ENCODE results near the gene IL21R.
A peak's percentile ranks its signal among the peaks of the same experiment; 100 is the strongest.

Gene IL21R

DNA sequence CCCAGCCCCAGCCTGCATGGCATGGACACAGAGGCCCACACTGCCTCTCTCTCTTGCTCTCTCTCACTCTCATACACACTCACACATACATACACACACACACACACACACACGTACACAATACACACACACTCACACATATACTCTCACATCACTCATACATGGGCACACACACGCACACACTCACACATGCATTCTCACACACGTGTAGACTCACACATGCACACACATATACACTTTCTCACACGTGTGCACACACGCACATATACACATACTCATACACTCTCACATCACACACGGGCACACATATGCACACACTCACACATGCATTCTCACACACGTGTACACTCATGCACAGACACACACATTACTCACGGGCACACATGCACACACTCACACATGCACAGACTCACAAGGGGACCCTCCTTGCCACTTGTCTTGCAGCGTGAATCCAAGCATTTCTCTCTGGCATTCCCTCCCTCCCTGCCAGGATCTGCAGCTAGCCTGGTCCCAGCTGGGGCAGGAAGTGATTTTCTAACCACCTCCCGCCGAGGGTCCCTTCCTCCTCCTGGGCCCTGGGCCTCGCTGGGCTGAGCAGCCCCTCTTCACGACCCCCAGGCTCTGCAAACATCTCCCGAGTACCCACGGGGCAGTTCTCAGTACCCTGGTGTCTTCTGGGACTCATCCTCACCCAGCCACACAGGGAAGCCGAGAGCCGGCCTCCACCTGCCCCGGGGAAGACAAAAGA is 37.5 kb downstream of the IL21R start:
- TF ChIP-seq, protein P1, sequence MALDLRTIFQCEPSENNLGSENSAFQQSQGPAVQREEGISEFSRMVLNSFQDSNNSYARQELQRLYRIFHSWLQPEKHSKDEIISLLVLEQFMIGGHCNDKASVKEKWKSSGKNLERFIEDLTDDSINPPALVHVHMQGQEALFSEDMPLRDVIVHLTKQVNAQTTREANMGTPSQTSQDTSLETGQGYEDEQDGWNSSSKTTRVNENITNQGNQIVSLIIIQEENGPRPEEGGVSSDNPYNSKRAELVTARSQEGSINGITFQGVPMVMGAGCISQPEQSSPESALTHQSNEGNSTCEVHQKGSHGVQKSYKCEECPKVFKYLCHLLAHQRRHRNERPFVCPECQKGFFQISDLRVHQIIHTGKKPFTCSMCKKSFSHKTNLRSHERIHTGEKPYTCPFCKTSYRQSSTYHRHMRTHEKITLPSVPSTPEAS (tag by site-specific recombination; IDR thresholded peaks at IDR 0.05) = peak; percentile 83
- TF ChIP-seq ZNF239 (tag by site-specific recombination; IDR thresholded peaks at IDR 0.05) = no peak
- TF ChIP-seq, protein P2, sequence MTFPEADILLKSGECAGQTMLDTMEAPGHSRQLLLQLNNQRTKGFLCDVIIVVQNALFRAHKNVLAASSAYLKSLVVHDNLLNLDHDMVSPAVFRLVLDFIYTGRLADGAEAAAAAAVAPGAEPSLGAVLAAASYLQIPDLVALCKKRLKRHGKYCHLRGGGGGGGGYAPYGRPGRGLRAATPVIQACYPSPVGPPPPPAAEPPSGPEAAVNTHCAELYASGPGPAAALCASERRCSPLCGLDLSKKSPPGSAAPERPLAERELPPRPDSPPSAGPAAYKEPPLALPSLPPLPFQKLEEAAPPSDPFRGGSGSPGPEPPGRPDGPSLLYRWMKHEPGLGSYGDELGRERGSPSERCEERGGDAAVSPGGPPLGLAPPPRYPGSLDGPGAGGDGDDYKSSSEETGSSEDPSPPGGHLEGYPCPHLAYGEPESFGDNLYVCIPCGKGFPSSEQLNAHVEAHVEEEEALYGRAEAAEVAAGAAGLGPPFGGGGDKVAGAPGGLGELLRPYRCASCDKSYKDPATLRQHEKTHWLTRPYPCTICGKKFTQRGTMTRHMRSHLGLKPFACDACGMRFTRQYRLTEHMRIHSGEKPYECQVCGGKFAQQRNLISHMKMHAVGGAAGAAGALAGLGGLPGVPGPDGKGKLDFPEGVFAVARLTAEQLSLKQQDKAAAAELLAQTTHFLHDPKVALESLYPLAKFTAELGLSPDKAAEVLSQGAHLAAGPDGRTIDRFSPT (tag by site-specific recombination; IDR thresholded peaks at IDR 0.05) = no peak
- no peaks in the 10 kb centered on the region for H3K9me3 ChIP-seq (ENCODE audit: control insufficient read depth, insufficient read depth, low read depth, low read length)
- no peaks in the 10 kb centered on the region for H3K4me1 ChIP-seq (ENCODE audit: control insufficient read depth, insufficient read depth, low read length)
- H3K27ac ChIP-seq (ENCODE audit: extremely low read depth, low read depth, low read length) = no peak overlapping the region
- H3K4me3 ChIP-seq (ENCODE audit: low read depth, low read length) = no peak overlapping the region
- no peaks in the 10 kb centered on the region for H3K36me3 ChIP-seq (ENCODE audit: control insufficient read depth in 2 of 2, insufficient read depth in 1 of 2, low read length in 2 of 2)
- ChIA-PET CTCF (no interaction called here), POLR2A (interaction anchor here (1.5 kb wide), 1 partner anchor 236 kb away, joined by 3 read pairs; the partner anchor contains the start of gene KDM8)

DNA sequence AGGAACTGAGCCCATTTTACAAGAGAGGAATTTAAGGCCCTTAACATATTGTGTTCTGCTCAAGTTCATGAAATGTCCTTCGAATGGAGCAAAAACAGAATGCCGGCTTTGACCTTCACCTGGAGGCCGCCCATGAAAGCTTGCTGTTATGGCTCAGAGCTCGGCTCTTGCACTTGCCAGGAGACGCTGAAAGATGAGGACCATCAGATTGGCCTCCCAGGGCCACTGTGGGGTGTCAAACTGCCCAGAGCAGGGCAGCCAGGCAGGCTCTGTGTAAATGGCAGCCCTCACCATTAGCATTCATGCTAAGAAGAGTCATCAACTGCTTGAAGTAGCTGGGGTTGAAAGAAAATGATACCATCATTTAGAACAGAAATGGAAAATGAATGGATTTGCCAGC is 39.3 kb downstream of the IL21R start:
- Histone ChIP-seq H3K27ac (ENCODE audit: extremely low read depth, low read depth, low read length) (no peak overlapping the region), H3K4me3 (ENCODE audit: low read depth, low read length) (no peak overlapping the region), H3K9me3 (ENCODE audit: control insufficient read depth, insufficient read depth, low read depth, low read length) (no peaks in the 10 kb centered on the region), H3K4me1 (ENCODE audit: control insufficient read depth, insufficient read depth, low read length) (no peaks in the 10 kb centered on the region), H3K36me3 (ENCODE audit: control insufficient read depth in 2 of 2, insufficient read depth in 1 of 2, low read length in 2 of 2) (no peaks in the 10 kb centered on the region)
- TF ChIP-seq, protein P3, sequence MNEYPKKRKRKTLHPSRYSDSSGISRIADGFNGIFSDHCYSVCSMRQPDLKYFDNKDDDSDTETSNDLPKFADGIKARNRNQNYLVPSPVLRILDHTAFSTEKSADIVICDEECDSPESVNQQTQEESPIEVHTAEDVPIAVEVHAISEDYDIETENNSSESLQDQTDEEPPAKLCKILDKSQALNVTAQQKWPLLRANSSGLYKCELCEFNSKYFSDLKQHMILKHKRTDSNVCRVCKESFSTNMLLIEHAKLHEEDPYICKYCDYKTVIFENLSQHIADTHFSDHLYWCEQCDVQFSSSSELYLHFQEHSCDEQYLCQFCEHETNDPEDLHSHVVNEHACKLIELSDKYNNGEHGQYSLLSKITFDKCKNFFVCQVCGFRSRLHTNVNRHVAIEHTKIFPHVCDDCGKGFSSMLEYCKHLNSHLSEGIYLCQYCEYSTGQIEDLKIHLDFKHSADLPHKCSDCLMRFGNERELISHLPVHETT (tag by site-specific recombination; IDR thresholded peaks at IDR 0.05) = no peak
- TF ChIP-seq ZNF16 (tag by site-specific recombination; IDR thresholded peaks at IDR 0.05; ENCODE audit: low read depth) (no peak), YY1 (tag by site-specific recombination; IDR thresholded peaks at IDR 0.05) (no peak), ZNF37A (tag by site-specific recombination; IDR thresholded peaks at IDR 0.05) (no peak), ZNF837 (tag by site-specific recombination; IDR thresholded peaks at IDR 0.05) (no peak), ZNF792 (tag by site-specific recombination; IDR thresholded peaks at IDR 0.05) (no peak), ZNF76 (tag by site-specific recombination; IDR thresholded peaks at IDR 0.05; ENCODE audit: borderline replicate concordance, low read depth) (no peak), ZNF561 (tag by site-specific recombination; IDR thresholded peaks at IDR 0.05; ENCODE audit: borderline replicate concordance) (no peak), ZNF426 (tag by site-specific recombination; IDR thresholded peaks at IDR 0.05) (no peak), ZBTB48 (tag by site-specific recombination; IDR thresholded peaks at IDR 0.05) (no peak), ZNF146 (tag by site-specific recombination; IDR thresholded peaks at IDR 0.05) (no peak), ZNF621 (tag by site-specific recombination; IDR thresholded peaks at IDR 0.05) (no peak), SP2 (tag by site-specific recombination; IDR thresholded peaks at IDR 0.05) (no peak), KLF10 (tag by site-specific recombination; IDR thresholded peaks at IDR 0.05) (no peak), ZNF654 (tag by site-specific recombination; IDR thresholded peaks at IDR 0.05; ENCODE audit: low read depth) (no peak)
- TF ChIP-seq, protein P4, sequence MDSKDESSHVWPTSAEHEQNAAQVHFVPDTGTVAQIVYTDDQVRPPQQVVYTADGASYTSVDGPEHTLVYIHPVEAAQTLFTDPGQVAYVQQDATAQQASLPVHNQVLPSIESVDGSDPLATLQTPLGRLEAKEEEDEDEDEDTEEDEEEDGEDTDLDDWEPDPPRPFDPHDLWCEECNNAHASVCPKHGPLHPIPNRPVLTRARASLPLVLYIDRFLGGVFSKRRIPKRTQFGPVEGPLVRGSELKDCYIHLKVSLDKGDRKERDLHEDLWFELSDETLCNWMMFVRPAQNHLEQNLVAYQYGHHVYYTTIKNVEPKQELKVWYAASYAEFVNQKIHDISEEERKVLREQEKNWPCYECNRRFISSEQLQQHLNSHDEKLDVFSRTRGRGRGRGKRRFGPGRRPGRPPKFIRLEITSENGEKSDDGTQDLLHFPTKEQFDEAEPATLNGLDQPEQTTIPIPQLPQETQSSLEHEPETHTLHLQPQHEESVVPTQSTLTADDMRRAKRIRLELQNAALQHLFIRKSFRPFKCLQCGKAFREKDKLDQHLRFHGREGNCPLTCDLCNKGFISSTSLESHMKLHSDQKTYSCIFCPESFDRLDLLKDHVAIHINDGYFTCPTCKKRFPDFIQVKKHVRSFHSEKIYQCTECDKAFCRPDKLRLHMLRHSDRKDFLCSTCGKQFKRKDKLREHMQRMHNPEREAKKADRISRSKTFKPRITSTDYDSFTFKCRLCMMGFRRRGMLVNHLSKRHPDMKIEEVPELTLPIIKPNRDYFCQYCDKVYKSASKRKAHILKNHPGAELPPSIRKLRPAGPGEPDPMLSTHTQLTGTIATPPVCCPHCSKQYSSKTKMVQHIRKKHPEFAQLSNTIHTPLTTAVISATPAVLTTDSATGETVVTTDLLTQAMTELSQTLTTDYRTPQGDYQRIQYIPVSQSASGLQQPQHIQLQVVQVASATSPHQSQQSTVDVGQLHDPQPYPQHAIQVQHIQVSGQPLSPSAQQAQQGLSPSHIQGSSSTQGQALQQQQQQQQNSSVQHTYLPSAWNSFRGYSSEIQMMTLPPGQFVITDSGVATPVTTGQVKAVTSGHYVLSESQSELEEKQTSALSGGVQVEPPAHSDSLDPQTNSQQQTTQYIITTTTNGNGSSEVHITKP (tag by site-specific recombination; IDR thresholded peaks at IDR 0.05) = no peak
- TF ChIP-seq, protein P5, sequence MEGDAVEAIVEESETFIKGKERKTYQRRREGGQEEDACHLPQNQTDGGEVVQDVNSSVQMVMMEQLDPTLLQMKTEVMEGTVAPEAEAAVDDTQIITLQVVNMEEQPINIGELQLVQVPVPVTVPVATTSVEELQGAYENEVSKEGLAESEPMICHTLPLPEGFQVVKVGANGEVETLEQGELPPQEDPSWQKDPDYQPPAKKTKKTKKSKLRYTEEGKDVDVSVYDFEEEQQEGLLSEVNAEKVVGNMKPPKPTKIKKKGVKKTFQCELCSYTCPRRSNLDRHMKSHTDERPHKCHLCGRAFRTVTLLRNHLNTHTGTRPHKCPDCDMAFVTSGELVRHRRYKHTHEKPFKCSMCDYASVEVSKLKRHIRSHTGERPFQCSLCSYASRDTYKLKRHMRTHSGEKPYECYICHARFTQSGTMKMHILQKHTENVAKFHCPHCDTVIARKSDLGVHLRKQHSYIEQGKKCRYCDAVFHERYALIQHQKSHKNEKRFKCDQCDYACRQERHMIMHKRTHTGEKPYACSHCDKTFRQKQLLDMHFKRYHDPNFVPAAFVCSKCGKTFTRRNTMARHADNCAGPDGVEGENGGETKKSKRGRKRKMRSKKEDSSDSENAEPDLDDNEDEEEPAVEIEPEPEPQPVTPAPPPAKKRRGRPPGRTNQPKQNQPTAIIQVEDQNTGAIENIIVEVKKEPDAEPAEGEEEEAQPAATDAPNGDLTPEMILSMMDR (tag by site-specific recombination; IDR thresholded peaks at IDR 0.05) = no peak
- POLR2A ChIA-PET = interaction anchor here (0.7 to 1.5 kb wide), 2 partner anchors 20 to 238 kb away, joined by 3 read pairs; partner anchors contain the start of gene KDM8
- CTCF ChIA-PET = no interaction called here

Measured in HEK293 (cell line).